ENCODE results near the gene ZGLP1.
A peak's percentile ranks its signal among the peaks of the same experiment; 100 is the strongest.
"Not testable (repeated sequence)": the region's sequence is repeated elsewhere in the genome, so short reads cannot be mapped to it uniquely, and the experiment has no call there.

Gene ZGLP1

GRCh38 chr19:10309423-10309822, at the start of gene ZGLP1:
ZGLP1 (minus strand) TSS chr19:10309815.
- no peak for DNase-seq

- DNase-seq, result no peak
Measured at GRCh38 chr19:10356431-10356830, 46.8 kb upstream of the ZGLP1 start.

GRCh38 chr19:10353793-10354391, 44.3 kb upstream of the ZGLP1 start:
- peak; percentile 28 for DNase-seq

GRCh38 chr19:10352764-10353671, 43.4 kb upstream of the ZGLP1 start:
- DNase-seq, result no peak

GRCh38 chr19:10346509-10346908, 36.9 kb upstream of the ZGLP1 start:
- DNase-seq, result no peak

GRCh38 chr19:10344780-10345179, 35.2 kb upstream of the ZGLP1 start:
- peak; percentile 9 for DNase-seq

- DNase-seq, result no peak
Measured at GRCh38 chr19:10343495-10343894, 33.9 kb upstream of the ZGLP1 start.

- DNase-seq, result no peak
Measured at GRCh38 chr19:10339977-10340376, 30.4 kb upstream of the ZGLP1 start.

- DNase-seq, result no peak
Measured at GRCh38 chr19:10339380-10339960, 29.9 kb upstream of the ZGLP1 start, which contains the start of gene ICAM3. ICAM3 (minus strand) TSS chr19:10339624; CDS start chr19:10339614, 10 bp downstream.

- DNase-seq, result no peak
Measured at GRCh38 chr19:10338940-10339339, 29.3 kb upstream of the ZGLP1 start.

- DNase-seq, result not testable (repeated sequence)
Measured at GRCh38 chr19:10336725-10337124, 27.1 kb upstream of the ZGLP1 start.

GRCh38 chr19:10335352-10335985, 25.9 kb upstream of the ZGLP1 start:
- no peak for DNase-seq

GRCh38 chr19:10334588-10335351, 25.2 kb upstream of the ZGLP1 start:
- peak; percentile 85 for DNase-seq

- DNase-seq, result no peak
Measured at GRCh38 chr19:10333758-10334587, 24.4 kb upstream of the ZGLP1 start.

- peak; percentile 97 for DNase-seq
Measured at GRCh38 chr19:10332965-10333757, 23.5 kb upstream of the ZGLP1 start, which contains the start of gene RAVER1. RAVER1 (minus strand) TSS chr19:10333529; CDS start chr19:10333507, 22 bp downstream.

GRCh38 chr19:10332158-10332964, 22.7 kb upstream of the ZGLP1 start:
- DNase-seq, result no peak

GRCh38 chr19:10329555-10329954, 19.9 kb upstream of the ZGLP1 start:
- no peak for DNase-seq

GRCh38 chr19:10328558-10329429, 19.2 kb upstream of the ZGLP1 start:
- DNase-seq, result no peak

GRCh38 chr19:10327793-10328192, 18.2 kb upstream of the ZGLP1 start:
- DNase-seq, result no peak
